ENCODE data around the gene P2RY6.

- TF ChIP-seq CTCF (conservative IDR thresholded peaks at IDR 0.05) (no peak), EZH2 (IDR thresholded peaks at IDR 0.05; ENCODE audit: low read depth) (no peak)
Measured at GRCh38 chr11:73342633-73343032, 70.5 kb downstream of the P2RY6 start.
